Fibroblast of skin of right quadriceps (primary cell): ENCODE data around the gene IPO7.

Experiments used
- DNase-seq: peaks from one replicate; pipeline ENCODE4 v3.0.0-alpha.2; 2013

Gene IPO7

DNA sequence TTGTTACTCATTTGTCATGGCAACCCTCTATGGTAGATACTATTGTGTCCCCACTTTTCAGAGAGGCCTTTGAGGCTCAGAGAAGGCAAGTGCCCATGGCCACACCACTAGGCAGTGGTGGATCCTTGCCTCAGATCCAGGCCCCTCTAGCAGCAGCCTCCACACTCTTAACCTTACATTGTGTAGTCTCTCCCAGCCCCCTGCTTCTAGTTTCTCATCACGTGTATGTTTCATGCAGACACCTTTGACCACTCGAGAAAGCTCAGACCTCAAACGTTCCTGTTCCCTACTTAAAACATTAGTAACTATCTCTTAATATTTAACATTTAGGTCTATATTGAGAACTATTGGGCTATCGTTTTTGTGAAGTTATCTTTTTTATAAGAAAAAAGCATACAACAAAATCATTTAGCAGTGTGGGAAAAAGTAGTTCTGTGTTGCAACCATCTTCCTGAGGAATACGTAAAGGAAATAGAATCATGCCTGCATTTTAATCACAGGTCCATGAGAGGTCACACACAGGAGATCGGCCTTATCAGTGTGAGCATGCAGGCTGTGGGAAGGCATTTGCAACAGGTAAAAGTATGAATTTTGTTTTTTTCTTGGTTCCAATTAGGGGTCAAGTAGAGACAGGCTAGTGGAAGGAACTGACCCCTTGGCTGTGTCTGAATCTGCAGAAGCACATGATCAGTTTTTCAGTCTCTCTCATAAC, 111.5 kb downstream of the IPO7 start:
- no peak for DNase-seq
